H1 (cell line): Measurements from ENCODE around the gene ISL2. TPM values are rescaled to one million over a fixed set of nuclear protein-coding genes. Genes with fewer than 3 reads are reported as not detected.

Experiments used
- ASH2L ChIP-seq: fragments of 200-600, 300-600 bp; sonication (generic); IDR thresholded peaks from one replicate; pipeline ENCODE4 v1.7.1; 2017; ENCODE audit warnings: low read length
- BCL11A ChIP-seq, 2 experiments: IDR thresholded peaks; one replicate each; pipeline ENCODE4 v1.6.1; 2011; ENCODE audit warnings: low read depth in 2 of 2, low read length in 2 of 2, mild to moderate bottlenecking in 2 of 2
- CREB1 ChIP-seq: IDR thresholded peaks from 2 replicates; pipeline ENCODE4 v1.6.1; 2012; ENCODE audit warnings: inconsistent platforms
- EGR1 ChIP-seq: IDR thresholded peaks from 2 replicates; pipeline ENCODE4 v1.6.1; 2011; ENCODE audit warnings: low read depth, low read length, borderline replicate concordance
- GABPA ChIP-seq: IDR thresholded peaks from 2 replicates; pipeline ENCODE4 v1.6.1; 2011; ENCODE audit warnings: mild to moderate bottlenecking, low read length, moderate library complexity, borderline replicate concordance; ENCODE audit not compliant: insufficient read depth
- GTF2F1 ChIP-seq: IDR thresholded peaks from 2 replicates; pipeline ENCODE4 v1.6.1; 2012; ENCODE audit warnings: low read depth, low read length, improper control_type of control experiment, borderline replicate concordance
- KDM1A ChIP-seq: fragments of 200-600, 300-600 bp; sonication (generic); IDR thresholded peaks from 2 replicates; pipeline ENCODE4 v1.7.1; 2016; ENCODE audit warnings: mild to moderate bottlenecking, low read length, borderline replicate concordance
- KDM4A ChIP-seq: IDR thresholded peaks from one replicate; pipeline ENCODE4 v1.7.1; 2012; ENCODE audit warnings: low read depth, mild to moderate bottlenecking, moderate library complexity, low read length, inconsistent platforms; ENCODE audit not compliant: severe bottlenecking
- KDM5A ChIP-seq: fragments of 200-600 bp; IDR thresholded peaks from 2 replicates; pipeline ENCODE4 v1.7.1; 2012; ENCODE audit warnings: mild to moderate bottlenecking, low read length, inconsistent platforms, mixed read lengths
- POLR2A ChIP-seq, 2 experiments: IDR thresholded peaks; 1 replicate in 1 of 2; 2 replicates in 1 of 2; pipeline ENCODE4 v1.6.1; 2011; ENCODE audit warnings: low read depth in 2 of 2, low read length in 2 of 2, mild to moderate bottlenecking in 2 of 2; ENCODE audit errors: control extremely low read depth in 1 of 2
- POLR2AphosphoS5 ChIP-seq: IDR thresholded peaks from 2 replicates; pipeline ENCODE4 v1.6.1; 2011; ENCODE audit warnings: low read depth, low read length
- RBBP5 ChIP-seq: IDR thresholded peaks from 2 replicates; pipeline ENCODE4 v1.7.1; 2012; ENCODE audit warnings: low read depth, mild to moderate bottlenecking, inconsistent platforms, low read length, moderate library complexity, borderline replicate concordance
- RNF2 ChIP-seq: fragments of 200-900, 300-1000 bp; sonication (generic); IDR thresholded peaks from 2 replicates; pipeline ENCODE4 v1.7.1; 2016; ENCODE audit warnings: borderline replicate concordance, low read depth, mild to moderate bottlenecking, antibody characterized with exemption, low read length; ENCODE audit not compliant: poor library complexity, severe bottlenecking; ENCODE audit errors: missing control alignments
- SIN3A ChIP-seq, 2 experiments: IDR thresholded peaks in 1 of 2; conservative IDR thresholded peaks in 1 of 2; 2 replicates each; pipeline ENCODE4 v1.6.1; 2011 to 2012; ENCODE audit warnings: low read length in 2 of 2, improper control_type of control experiment in 1 of 2, low read depth in 1 of 2, mild to moderate bottlenecking in 1 of 2
- SIRT6 ChIP-seq: IDR thresholded peaks from one replicate; pipeline ENCODE4 v1.7.1; 2012; ENCODE audit warnings: low read length, inconsistent platforms
- SIX5 ChIP-seq: IDR thresholded peaks from 2 replicates; pipeline ENCODE4 v1.6.1; 2011; ENCODE audit warnings: mild to moderate bottlenecking, low read depth, low read length
- SP1 ChIP-seq: IDR thresholded peaks from 2 replicates; pipeline ENCODE4 v1.6.1; 2011; ENCODE audit warnings: low read depth, low read length
- SRF ChIP-seq: IDR thresholded peaks from 2 replicates; pipeline ENCODE4 v1.6.1; 2011; ENCODE audit warnings: mild to moderate bottlenecking, low read depth, low read length, moderate library complexity
- TAF7 ChIP-seq: optimal IDR thresholded peaks from 2 replicates; pipeline ENCODE3; 2011; ENCODE audit warnings: low read depth, mild to moderate bottlenecking, inconsistent platforms, low read length, moderate library complexity, borderline replicate concordance
- TBP ChIP-seq: IDR thresholded peaks from 2 replicates; pipeline ENCODE4 v1.6.1; 2011; ENCODE audit warnings: low read depth, low read length, improper control_type of control experiment
- TCF12 ChIP-seq: IDR thresholded peaks from 2 replicates; pipeline ENCODE4 v1.6.1; 2011; ENCODE audit warnings: low read depth, mild to moderate bottlenecking, low read length
- YY1 ChIP-seq: IDR thresholded peaks from 2 replicates; pipeline ENCODE4 v1.6.1; 2011; ENCODE audit warnings: low read depth, mild to moderate bottlenecking, low read length
- polyA plus RNA-seq, 7 experiments: library from polyadenylated mRNA; depleted of rRNA in 3 of 7; stranded (reverse) in 5 of 7; unstranded in 2 of 7; fragments of >200 nt in 5 of 7; fragments of 200-250 nt in 2 of 7; gene quantifications; 1 replicate in 5 of 7; 2 replicates in 1 of 7; 4 replicates in 1 of 7; pipeline versions ENCODE4 v1.2.1 to v1.2.3, GENCODE V29; 2011 to 2013; ENCODE audit warnings: missing spikeins in 2 of 7, mixed read lengths in 2 of 7
- total RNA-seq: library from RNA; stranded (reverse); fragmentation: NEBNext Ultra II Directional; extraction: Animal tissue kit (Norgen Biotek cat#: 25700); gene quantifications from 2 replicates; pipeline ENCODE4 v1.2.1, GENCODE V29; 2021

Gene ISL2
- total and polyA plus RNA-seq, 2 of the 8 experiments (the other 6 are each of a cell fraction or from before 2014, with no cell fraction given): 0.32 to 0.99 TPM

GRCh38 chr15:76340803-76341365, 4.3 kb downstream of the ISL2 start (continued):
- TF ChIP-seq POLR2AphosphoS5 (no peak), TCF12 (no peak), GTF2F1 (no peak), SIN3A (conservative IDR thresholded peaks at IDR 0.05 in 1 of 2, IDR thresholded peaks at IDR 0.05 in 1 of 2; ENCODE audit: low read depth in 1 of 2, low read length in 2 of 2) (no peak), CREB1 (no peak), SRF (no peak), TBP (no peak), RNF2 (no peak), SIX5 (no peak), RBBP5 (no peak), YY1 (peak; percentile 44; the same call in 1 of the 2 replicates), ASH2L (no peak), BCL11A (IDR thresholded peaks at IDR 0.05; ENCODE audit: low read depth in 2 of 2, low read length in 2 of 2) (no peak), TAF7 (no peak), KDM1A (no peak), GABPA (no peak), POLR2A (IDR thresholded peaks at IDR 0.05; ENCODE audit: control extremely low read depth in 1 of 2, low read depth in 2 of 2, low read length in 2 of 2) (no peak), KDM5A (no peak), EGR1 (no peak), SP1 (no peak), SIRT6 (no peak), KDM4A (peak; percentile 69)
